Measurements from ENCODE around the gene SUPT16H. TPM values are rescaled to one million over a fixed set of nuclear protein-coding genes. Genes with fewer than 3 reads are reported as not detected.

SUPT16H gene
- total RNA-seq, 1 experiment from 2014 or later = 69.0 TPM

DNA sequence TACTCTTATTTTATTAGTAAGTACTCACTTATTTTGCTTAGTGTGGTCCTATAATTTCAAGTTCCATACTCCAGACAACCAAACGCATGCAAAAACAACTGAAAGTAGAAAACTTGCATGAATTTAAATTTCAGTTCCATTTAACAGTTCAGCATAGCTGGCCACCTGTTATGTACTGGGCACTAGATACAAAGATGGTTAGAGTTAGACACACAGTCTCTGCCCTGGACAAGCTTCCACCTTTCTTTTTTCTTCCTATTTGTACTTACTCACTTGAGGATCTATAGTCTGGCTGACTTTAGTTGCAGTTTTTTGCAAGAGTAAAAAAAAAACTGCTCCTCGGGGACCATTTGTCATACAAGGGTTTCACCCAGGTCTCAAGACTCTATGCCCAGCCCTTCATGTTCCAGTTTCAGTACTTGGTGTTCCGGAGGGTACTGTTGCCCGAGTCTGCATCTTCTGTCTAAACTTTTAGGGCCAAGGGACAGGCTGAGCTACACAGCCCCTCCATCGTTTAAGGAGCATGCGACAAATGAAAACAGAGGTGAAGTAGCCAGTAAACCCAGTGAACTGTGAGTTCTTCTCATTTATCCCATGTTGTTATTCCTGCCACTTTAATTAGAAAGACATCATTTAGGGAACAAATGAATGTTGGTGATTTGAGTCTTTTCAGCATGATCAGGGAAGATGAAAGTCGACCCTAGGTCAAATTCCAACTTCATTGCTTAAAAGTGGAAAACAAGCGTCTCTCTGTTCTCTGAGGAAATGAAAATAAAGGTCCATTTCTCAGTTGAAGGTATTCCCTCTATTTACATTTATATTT lies 81.6 kb downstream of the SUPT16H start:
- no peak for DNase-seq (ENCODE audit: low read depth)

Other genes starting within 250 kb of the SUPT16H start
- gene OR5AU1, start 228.0 kb downstream of the SUPT16H start, total RNA-seq (2014; rRNA removed; shearing (Covaris generic)) = not detected in 2 replicates
- gene HNRNPC, start 114.6 kb downstream of the SUPT16H start, total RNA-seq (2014; rRNA removed; shearing (Covaris generic)) = 559 and 723 TPM in 2 replicates
- 0.12 TPM in 1 of 2 replicates, not detected in the other for gene RPGRIP1, start 103.9 kb downstream of the SUPT16H start, total RNA-seq (2014; rRNA removed; shearing (Covaris generic))
- gene CHD8, start 72.1 kb upstream of the SUPT16H start, total RNA-seq (2014; rRNA removed; shearing (Covaris generic)) = 28.6 and 30.4 TPM in 2 replicates
- 12.6 and 16.9 TPM in 2 replicates for gene RAB2B, start 92.9 kb upstream of the SUPT16H start, total RNA-seq (2014; rRNA removed; shearing (Covaris generic))
- gene TOX4, start 93.2 kb upstream of the SUPT16H start, total RNA-seq (2014; rRNA removed; shearing (Covaris generic)) = 13.1 and 14.4 TPM in 2 replicates
- 48.9 and 52.1 TPM in 2 replicates for gene METTL3, start 127.3 kb upstream of the SUPT16H start, total RNA-seq (2014; rRNA removed; shearing (Covaris generic))
- 0.48 and 1.1 TPM in 2 replicates for gene SALL2, start 142.3 kb upstream of the SUPT16H start, total RNA-seq (2014; rRNA removed; shearing (Covaris generic))
- gene OR10G3, start 196.1 kb upstream of the SUPT16H start, total RNA-seq (2014; rRNA removed; shearing (Covaris generic)) = not detected in 2 replicates